T-helper 1 cell treated with Interleukin-12 subunit alpha and Interleukin-12 subunit beta and Interleukin-4 antibody, amounts not matched to agents 30 ng/mL and 1 ng/mL, for 36 hours (primary cell): ENCODE measurements around the gene WDR90. TPM values are rescaled to one million over a fixed set of nuclear protein-coding genes. Genes with fewer than 3 reads are reported as not detected.

Experiments
- intact Hi-C: fragments of 100-400 bp; cut with micrococcal nuclease; formaldehyde crosslinking; loops from one replicate; pipeline ENCODE4 v1.15.1; 2024
- total RNA-seq: library from RNA; stranded (reverse); gene quantifications from 2 replicates; pipeline ENCODE4 v1.2.3, GENCODE V29; 2022

WDR90 gene
- total RNA-seq, 1 donor from 2014 or later: 53.6 TPM

- intact Hi-C loops: no loop called here
Observed at GRCh38 chr16:674214-674881, 25.2 kb downstream of the WDR90 start.

GRCh38 chr16:674968-675883 lies 26.1 kb downstream of the WDR90 start, which contains the start of gene RHBDL1:
Gene RHBDL1, plus strand, starts transcription at chr16:675671. Its CDS starts 120 bp downstream, at chr16:675791.
- intact Hi-C loops: no loop called here

GRCh38 chr16:675884-676564 lies 26.9 kb downstream of the WDR90 start:
- intact Hi-C loops: no loop called here

GRCh38 chr16:676565-676902 lies 27.4 kb downstream of the WDR90 start:
- intact Hi-C loops: no loop called here

- intact Hi-C loops: no loop called here
Observed at GRCh38 chr16:676913-677312, 27.7 kb downstream of the WDR90 start.

GRCh38 chr16:677316-678190 lies 28.4 kb downstream of the WDR90 start:
- intact Hi-C loops: no loop called here

GRCh38 chr16:678209-678857 lies 29.2 kb downstream of the WDR90 start:
- intact Hi-C loops: no loop called here

GRCh38 chr16:678858-679813 lies 30.0 kb downstream of the WDR90 start:
- intact Hi-C loops: loop anchor here (1.0 kb wide), 4 partner anchors 11 to 43 kb away; partner anchors contain the start of genes METTL26, RHOT2 and WDR90

GRCh38 chr16:679814-680624 lies 30.9 kb downstream of the WDR90 start, which contains the start of gene STUB1:
Gene STUB1, plus strand, starts transcription at chr16:680410. Its CDS starts 116 bp downstream, at chr16:680526.
- intact Hi-C loops: loop anchor here (1.0 to 5.0 kb wide), 6 partner anchors 12 to 153 kb away; partner anchors contain the start of genes CAPN15, CCDC78, HAGHL and METTL26

GRCh38 chr16:680625-680945 lies 31.4 kb downstream of the WDR90 start:
- intact Hi-C loops: loop anchor here (1.0 to 5.0 kb wide), 2 partner anchors 47 to 153 kb away; partner anchors contain the start of genes CAPN15, CCDC78 and HAGHL

GRCh38 chr16:680967-681745 lies 32.0 kb downstream of the WDR90 start:
- intact Hi-C loops: loop anchor here (1.0 to 5.0 kb wide), 2 partner anchors 46 to 154 kb away; partner anchors contain the start of genes CAPN15, CCDC78 and HAGHL

- intact Hi-C loops: loop anchor here (5.0 kb wide), 1 partner anchor 45 kb away; the partner anchor contains the start of genes CCDC78 and HAGHL
Observed at GRCh38 chr16:681746-682427, 32.7 kb downstream of the WDR90 start.

GRCh38 chr16:682493-683395 lies 33.6 kb downstream of the WDR90 start:
- intact Hi-C loops: loop anchor here (5.0 kb wide), 1 partner anchor 45 kb away; the partner anchor contains the start of genes CCDC78 and HAGHL

GRCh38 chr16:683396-684070 lies 34.4 kb downstream of the WDR90 start:
- intact Hi-C loops: loop anchor here (1.0 to 5.0 kb wide), 7 partner anchors 12 to 331 kb away; partner anchors contain the start of genes AXIN1, CAPN15, CCDC78 and HAGHL
